ENCODE measurements around the gene CACNA2D3.

- TF ChIP-seq CTCF (IDR thresholded peaks at IDR 0.05) (no peak), POLR2AphosphoS5 (IDR thresholded peaks at IDR 0.05) (no peak), POLR2A (IDR thresholded peaks at IDR 0.05) (no peak)
These were observed 414.1 kb downstream of the CACNA2D3 start for GRCh38 chr3:54536450-54536849.

Measured in upper lobe of left lung (tissue), 4 donors.